Thyroid gland (tissue), 4 donors: ENCODE results near the gene GALNT9.

Experiments
- CTCF ChIP-seq, 6 experiments: fragments of 200-600 bp in 3 of 6; fragments of 450-650 bp in 3 of 6; sonication (generic) in 3 of 6; IDR thresholded peaks; one replicate each; pipeline ENCODE4 v1.5.1; 2016 to 2019; ENCODE audit warnings: antibody characterized with exemption in 6 of 6, mild to moderate bottlenecking in 2 of 6, inconsistent platforms in 1 of 6, moderate library complexity in 1 of 6
- POLR2A ChIP-seq, 2 donors: fragments of 450-650 bp; IDR thresholded peaks; one replicate each; pipeline ENCODE4 v1.6.1; 2017; ENCODE audit warnings: antibody characterized with exemption in 2 of 2, mild to moderate bottlenecking in 2 of 2, moderate library complexity in 1 of 2

GRCh38 chr12:132315507-132315906 is 13.9 kb downstream of the GALNT9 start:
- no peak for TF ChIP-seq CTCF (IDR thresholded peaks at IDR 0.05)
- no peak for TF ChIP-seq POLR2A (IDR thresholded peaks at IDR 0.05)
